Cardiac muscle cell (in vitro differentiated cells and primary cell): Measurements from ENCODE around the gene CCDC144A. TPM values are rescaled to one million over a fixed set of nuclear protein-coding genes. Genes with fewer than 3 reads are reported as not detected.
"Not testable (repeated sequence)": the region's sequence is repeated elsewhere in the genome, so short reads cannot be mapped to it uniquely, and the experiment has no call there.

Source experiments
- DNase-seq, 2 donors: peaks; one replicate each; pipeline versions ENCODE4 v3.0.0 to v3.0.0-alpha.2; 2010 to 2017; ENCODE audit warnings: low read depth in 1 of 2, low spot score in 1 of 2
- H3K27ac ChIP-seq: fragments of 200-600 bp; sonication (generic); 2 replicates; pipeline ENCODE4 v1.5.1; 2016
- H3K27me3 ChIP-seq: fragments of 200-600 bp; sonication (generic); 2 replicates; pipeline ENCODE4 v1.6.0; 2016; ENCODE audit warnings: control low read depth
- H3K36me3 ChIP-seq: fragments of 200-600 bp; sonication (generic); 2 replicates; pipeline ENCODE4 v1.5.1; 2016; ENCODE audit warnings: control low read depth
- H3K4me1 ChIP-seq: fragments of 200-600 bp; sonication (generic); 2 replicates; pipeline ENCODE4 v1.8.1; 2017; ENCODE audit warnings: low read depth, mild to moderate bottlenecking, mixed run types
- H3K4me3 ChIP-seq: fragments of 200-600 bp; sonication (generic); 2 replicates; pipeline ENCODE4 v1.5.1; 2016; ENCODE audit warnings: mild to moderate bottlenecking
- H3K9me3 ChIP-seq: fragments of 200-600 bp; sonication (generic); 2 replicates; pipeline ENCODE4 v1.5.1; 2017; ENCODE audit warnings: low read depth, mild to moderate bottlenecking, control low read depth
- CTCF ChIP-seq: IDR thresholded peaks from 2 replicates; pipeline ENCODE4 v1.5.1; 2012; ENCODE audit warnings: low read depth, mild to moderate bottlenecking, low read length
- polyA plus RNA-seq: library from polyadenylated mRNA; unstranded; fragments of >200 nt; fragmentation: Nextera tagmentation; extraction: Ambion mirVana; gene quantifications from 2 replicates; pipeline ENCODE4 v1.2.1, GENCODE V29; 2016
- total RNA-seq: library from RNA; depleted of rRNA; stranded (reverse); fragments of >200 nt; gene quantifications from 2 replicates; pipeline ENCODE4 v1.2.3, GENCODE V29; 2016

The CCDC144A gene
- total and polyA plus RNA-seq, 2 experiments from 2014 or later = 0.15 to 0.24 TPM

- H3K36me3 ChIP-seq, H3K4me1 ChIP-seq, H3K27me3 ChIP-seq, DNase-seq, H3K4me3 ChIP-seq, H3K9me3 ChIP-seq, H3K27ac ChIP-seq: not testable (repeated sequence)
These were observed 406 bp downstream of the CCDC144A start for GRCh38 chr17:16690447-16690846.

GRCh38 chr17:16697603-16698002, 7.6 kb downstream of the CCDC144A start:
- not testable (repeated sequence) for H3K36me3 ChIP-seq, H3K27ac ChIP-seq, H3K4me3 ChIP-seq, H3K9me3 ChIP-seq, H3K27me3 ChIP-seq, H3K4me1 ChIP-seq, DNase-seq

- not testable (repeated sequence) for H3K9me3 ChIP-seq, H3K36me3 ChIP-seq, H3K27ac ChIP-seq, H3K4me3 ChIP-seq, H3K4me1 ChIP-seq
- peaks cover 25% of the 10 kb centered on the region for H3K27me3 ChIP-seq
- DNase-seq = peak; percentile 6 to 14
These were observed 55.6 kb downstream of the CCDC144A start for GRCh38 chr17:16745492-16746203.

GRCh38 chr17:16746571-16746970, 56.5 kb downstream of the CCDC144A start:
- DNase-seq, H3K9me3 ChIP-seq, H3K27ac ChIP-seq, H3K4me3 ChIP-seq, H3K4me1 ChIP-seq, H3K36me3 ChIP-seq: not testable (repeated sequence)
- H3K27me3 ChIP-seq = peaks cover 25% of the 10 kb centered on the region

GRCh38 chr17:16750515-16750914, 60.5 kb downstream of the CCDC144A start:
- H3K9me3 ChIP-seq, H3K27ac ChIP-seq, H3K36me3 ChIP-seq, H3K4me1 ChIP-seq, H3K4me3 ChIP-seq, DNase-seq: not testable (repeated sequence)
- peaks cover 22% of the 10 kb centered on the region for H3K27me3 ChIP-seq

- H3K4me1 ChIP-seq, H3K27ac ChIP-seq, H3K9me3 ChIP-seq, H3K4me3 ChIP-seq, H3K36me3 ChIP-seq: not testable (repeated sequence)
- peak; percentile 40 for TF ChIP-seq CTCF
- DNase-seq = peak; percentile 27 to 30
- peaks cover 13% of the 10 kb centered on the region for H3K27me3 ChIP-seq
These were observed 61.3 kb downstream of the CCDC144A start for GRCh38 chr17:16751224-16751923.

- H3K36me3 ChIP-seq, DNase-seq, H3K27ac ChIP-seq, H3K4me1 ChIP-seq, H3K27me3 ChIP-seq, H3K4me3 ChIP-seq, H3K9me3 ChIP-seq: not testable (repeated sequence)
These were observed 61.9 kb downstream of the CCDC144A start for GRCh38 chr17:16751924-16752287.

- DNase-seq, H3K27ac ChIP-seq, H3K4me3 ChIP-seq, H3K36me3 ChIP-seq, H3K4me1 ChIP-seq, H3K27me3 ChIP-seq, H3K9me3 ChIP-seq: not testable (repeated sequence)
These were observed 67.5 kb downstream of the CCDC144A start for GRCh38 chr17:16757520-16757919.

GRCh38 chr17:16758177-16758576, 68.1 kb downstream of the CCDC144A start:
- not testable (repeated sequence) for DNase-seq, H3K4me3 ChIP-seq, H3K27ac ChIP-seq, H3K4me1 ChIP-seq, H3K9me3 ChIP-seq, H3K36me3 ChIP-seq, H3K27me3 ChIP-seq

GRCh38 chr17:16768290-16769175, 78.5 kb downstream of the CCDC144A start:
- not testable (repeated sequence) for H3K4me1 ChIP-seq, DNase-seq, H3K4me3 ChIP-seq, H3K27ac ChIP-seq, H3K27me3 ChIP-seq, H3K36me3 ChIP-seq, H3K9me3 ChIP-seq

GRCh38 chr17:16772394-16773145, 82.5 kb downstream of the CCDC144A start:
- DNase-seq, H3K36me3 ChIP-seq, H3K4me1 ChIP-seq, H3K9me3 ChIP-seq, H3K4me3 ChIP-seq, H3K27ac ChIP-seq, H3K27me3 ChIP-seq: not testable (repeated sequence)

- H3K27me3 ChIP-seq, H3K36me3 ChIP-seq, H3K9me3 ChIP-seq, DNase-seq, H3K4me3 ChIP-seq, H3K4me1 ChIP-seq, H3K27ac ChIP-seq: not testable (repeated sequence)
These were observed 83.1 kb downstream of the CCDC144A start for GRCh38 chr17:16773146-16773522.
